Activated naive CD8-positive, alpha-beta T cell treated with anti-CD3 and anti-CD28 coated beads for 36 hours (primary cell): ENCODE measurements around the gene VCAM1. TPM values are rescaled to one million over a fixed set of nuclear protein-coding genes. Genes with fewer than 3 reads are reported as not detected.

Source experiments
- DNase-seq: peaks from one replicate; pipeline ENCODE4 v3.0.0; 2021
- H3K27ac Mint-ChIP-seq: one replicate; pipeline ENCODE4 v1.8.0; 2022; ENCODE audit warnings: mild to moderate bottlenecking, moderate library complexity, mixed read lengths
- H3K27me3 Mint-ChIP-seq: one replicate; pipeline ENCODE4 v1.8.0; 2022; ENCODE audit warnings: mild to moderate bottlenecking, mixed read lengths
- H3K36me3 Mint-ChIP-seq: one replicate; pipeline ENCODE4 v1.8.0; 2021; ENCODE audit warnings: mild to moderate bottlenecking, mixed read lengths
- H3K4me1 Mint-ChIP-seq: one replicate; pipeline ENCODE4 v1.8.0; 2021; ENCODE audit warnings: mixed read lengths
- H3K4me3 Mint-ChIP-seq: one replicate; pipeline ENCODE4 v1.8.0; 2022; ENCODE audit warnings: mild to moderate bottlenecking, moderate library complexity, mixed read lengths
- H3K9me3 Mint-ChIP-seq: one replicate; pipeline ENCODE4 v1.8.0; 2022; ENCODE audit warnings: mixed read lengths
- total RNA-seq, 2 experiments: library from RNA; stranded (reverse); gene quantifications; one replicate each; pipeline ENCODE4 v1.2.3, GENCODE V29; 2021

The VCAM1 gene
- total RNA-seq, 2 experiments from 2014 or later, result 2.2 to 2.3 TPM

DNA sequence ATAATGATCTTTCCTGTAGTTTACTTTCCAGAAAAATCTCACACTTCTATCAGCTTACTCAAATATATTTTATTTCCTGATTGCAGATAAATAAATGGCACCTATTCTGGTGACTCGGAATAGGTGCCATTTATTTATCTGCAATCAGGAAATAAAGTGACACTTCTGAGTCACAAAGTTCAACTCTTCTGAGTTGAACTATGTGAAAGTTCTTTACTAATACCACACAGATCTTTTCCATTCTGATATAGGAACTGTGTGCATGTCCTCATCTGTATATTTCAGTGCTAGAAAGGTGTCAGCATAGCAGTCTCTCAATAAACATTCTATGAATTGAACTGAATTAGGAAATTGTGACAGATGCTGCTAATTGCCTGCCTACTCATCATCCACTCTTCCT lies 4.9 kb upstream of the VCAM1 start:
- no peak overlapping the region for H3K4me3 Mint-ChIP-seq
- H3K4me1 Mint-ChIP-seq, result peaks cover 43% of the 10 kb centered on the region
- peaks cover under 1% of the 10 kb centered on the region for H3K27me3 Mint-ChIP-seq
- H3K27ac Mint-ChIP-seq, result peak overlapping the region; percentile 11
- no peak for DNase-seq
- peaks cover 3% of the 10 kb centered on the region for H3K36me3 Mint-ChIP-seq
- peaks cover 1% of the 10 kb centered on the region for H3K9me3 Mint-ChIP-seq

- Mint-ChIP-seq H3K9me3 (no peaks in the 10 kb centered on the region), H3K36me3 (peaks cover 3% of the 10 kb centered on the region), H3K4me1 (peaks cover 45% of the 10 kb centered on the region), H3K4me3 (no peak overlapping the region), H3K27ac (no peak overlapping the region), H3K27me3 (peaks cover 20% of the 10 kb centered on the region)
- no peak for DNase-seq
These were observed 2.3 kb upstream of the VCAM1 start for GRCh38 chr1:100717218-100717617.

DNA sequence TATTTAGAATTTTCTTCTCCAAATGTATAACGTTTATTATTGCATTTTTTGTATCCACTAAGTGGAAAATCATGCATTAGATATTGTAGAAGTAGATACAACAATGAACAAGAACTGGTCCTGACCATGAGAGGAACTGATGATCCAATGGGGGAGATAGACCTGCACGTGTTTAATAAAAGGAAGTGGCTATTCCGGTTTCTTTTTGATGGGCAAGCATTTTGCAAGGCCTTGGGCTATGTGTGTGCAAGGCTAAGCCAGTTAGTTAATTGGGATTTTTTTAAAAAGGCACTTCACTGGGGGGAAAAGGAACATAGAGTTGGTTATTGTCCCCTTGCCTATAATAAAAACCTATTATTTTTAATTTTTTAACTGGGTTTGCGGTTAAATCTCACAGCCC lies 961 bp upstream of the VCAM1 start:
- peaks cover 32% of the 10 kb centered on the region for H3K4me1 Mint-ChIP-seq
- H3K27ac Mint-ChIP-seq, result no peak overlapping the region
- H3K4me3 Mint-ChIP-seq, result no peak overlapping the region
- H3K36me3 Mint-ChIP-seq, result no peaks in the 10 kb centered on the region
- H3K9me3 Mint-ChIP-seq, result no peaks in the 10 kb centered on the region
- DNase-seq, result no peak
- peaks cover 21% of the 10 kb centered on the region for H3K27me3 Mint-ChIP-seq

DNA sequence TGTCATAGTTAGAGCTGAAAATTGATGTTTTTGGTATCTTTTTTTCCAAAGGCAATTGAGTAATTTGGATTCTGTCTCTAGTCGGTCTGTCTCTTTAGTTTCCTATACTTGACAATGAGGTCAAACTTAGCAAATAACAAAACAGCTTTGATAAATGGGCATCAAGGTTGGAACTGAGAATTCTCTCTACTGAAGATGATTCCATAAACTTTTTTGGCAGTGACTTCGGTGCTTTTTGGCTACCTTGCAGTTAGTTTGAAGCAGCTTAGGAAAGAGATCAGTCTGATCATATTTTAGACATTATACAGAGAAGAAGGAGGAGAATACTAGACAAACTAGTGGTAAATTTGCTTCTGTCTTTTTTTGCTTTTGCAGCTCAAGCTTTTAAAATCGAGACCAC lies 559 bp downstream of the VCAM1 start:
- Mint-ChIP-seq H3K27me3 (peaks cover 29% of the 10 kb centered on the region), H3K4me3 (peak overlapping the region; percentile 9), H3K9me3 (no peaks in the 10 kb centered on the region), H3K36me3 (no peaks in the 10 kb centered on the region), H3K4me1 (peaks cover 22% of the 10 kb centered on the region), H3K27ac (no peak overlapping the region)
- DNase-seq, result no peak

- Mint-ChIP-seq H3K4me1 (peaks cover 18% of the 10 kb centered on the region), H3K9me3 (no peaks in the 10 kb centered on the region), H3K27me3 (peaks cover 31% of the 10 kb centered on the region), H3K36me3 (no peaks in the 10 kb centered on the region), H3K27ac (no peak overlapping the region), H3K4me3 (no peak overlapping the region)
- DNase-seq, result no peak
These were observed 1.2 kb downstream of the VCAM1 start for GRCh38 chr1:100720751-100721150.

GRCh38 chr1:100721526-100722207 lies 2.1 kb downstream of the VCAM1 start:
- no peak overlapping the region for H3K27ac Mint-ChIP-seq

GRCh38 chr1:100722221-100722620 lies 2.7 kb downstream of the VCAM1 start:
- DNase-seq, result no peak
- H3K36me3 Mint-ChIP-seq, result no peaks in the 10 kb centered on the region
- no peaks in the 10 kb centered on the region for H3K9me3 Mint-ChIP-seq
- H3K27ac Mint-ChIP-seq, result no peak overlapping the region
- no peak overlapping the region for H3K4me3 Mint-ChIP-seq
- H3K4me1 Mint-ChIP-seq, result peaks cover 18% of the 10 kb centered on the region
- peaks cover 38% of the 10 kb centered on the region for H3K27me3 Mint-ChIP-seq

More at GRCh38 chr1:100721526-100722207, 2.1 kb downstream of the VCAM1 start:
- H3K4me1 Mint-ChIP-seq, result peaks cover 18% of the 10 kb centered on the region
- no peak overlapping the region for H3K4me3 Mint-ChIP-seq
- no peaks in the 10 kb centered on the region for H3K36me3 Mint-ChIP-seq
- H3K9me3 Mint-ChIP-seq, result no peaks in the 10 kb centered on the region
- no peak for DNase-seq
- peaks cover 38% of the 10 kb centered on the region for H3K27me3 Mint-ChIP-seq

DNA sequence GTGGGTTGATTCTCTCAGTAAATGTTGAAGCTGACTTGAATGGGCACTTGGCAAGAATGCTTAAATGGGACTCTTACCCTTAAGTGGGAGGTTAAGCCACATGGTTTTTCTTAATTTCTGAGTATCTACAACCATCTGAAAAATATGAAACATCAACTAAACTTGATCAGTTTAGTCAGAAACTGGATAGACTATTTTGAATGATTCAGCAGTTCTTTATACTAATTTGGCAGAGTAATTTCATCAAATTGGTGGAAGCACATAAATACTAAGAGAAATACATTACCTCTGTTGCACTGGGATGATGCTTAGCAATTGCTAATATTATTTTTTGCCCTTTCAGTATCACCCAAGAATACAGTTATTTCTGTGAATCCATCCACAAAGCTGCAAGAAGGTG lies 4.7 kb downstream of the VCAM1 start:
- Mint-ChIP-seq H3K27me3 (peaks cover 48% of the 10 kb centered on the region), H3K9me3 (no peaks in the 10 kb centered on the region), H3K36me3 (no peaks in the 10 kb centered on the region), H3K27ac (no peak overlapping the region), H3K4me3 (no peak overlapping the region), H3K4me1 (peaks cover 13% of the 10 kb centered on the region)
- no peak for DNase-seq

DNA sequence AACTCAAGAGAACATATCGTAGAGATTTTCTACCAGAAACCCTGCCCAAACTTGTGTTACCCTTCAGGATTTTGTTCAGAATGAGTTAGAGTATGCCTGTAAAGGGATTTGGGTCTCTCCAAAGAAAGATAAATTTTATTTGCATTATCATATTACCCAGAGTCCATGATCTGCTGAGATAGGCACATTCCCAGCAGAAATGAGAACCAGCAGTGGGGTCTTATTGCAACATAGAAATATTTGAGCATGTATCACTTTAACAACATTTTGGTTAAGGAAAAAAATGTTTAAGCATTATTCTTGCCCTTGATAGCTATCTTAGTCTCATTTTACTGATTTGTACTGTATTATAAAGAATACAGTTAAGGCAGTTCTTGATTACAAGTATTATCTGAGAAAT lies 10.6 kb downstream of the VCAM1 start:
- peaks cover 6% of the 10 kb centered on the region for H3K4me1 Mint-ChIP-seq
- H3K27me3 Mint-ChIP-seq, result peaks cover 22% of the 10 kb centered on the region
- H3K27ac Mint-ChIP-seq, result no peak overlapping the region
- H3K9me3 Mint-ChIP-seq, result peaks cover 3% of the 10 kb centered on the region
- H3K4me3 Mint-ChIP-seq, result no peak overlapping the region
- H3K36me3 Mint-ChIP-seq, result peaks cover 5% of the 10 kb centered on the region
- no peak for DNase-seq

- H3K4me3 Mint-ChIP-seq, result no peak overlapping the region
- H3K36me3 Mint-ChIP-seq, result peaks cover 5% of the 10 kb centered on the region
- peaks cover 3% of the 10 kb centered on the region for H3K9me3 Mint-ChIP-seq
- no peak overlapping the region for H3K27ac Mint-ChIP-seq
- H3K4me1 Mint-ChIP-seq, result peaks cover 6% of the 10 kb centered on the region
- H3K27me3 Mint-ChIP-seq, result peaks cover 14% of the 10 kb centered on the region
- no peak for DNase-seq
These were observed 11.8 kb downstream of the VCAM1 start for GRCh38 chr1:100731309-100731708.

- Mint-ChIP-seq H3K27me3 (peaks cover 13% of the 10 kb centered on the region), H3K4me1 (peaks cover 6% of the 10 kb centered on the region), H3K4me3 (no peak overlapping the region), H3K9me3 (peaks cover 3% of the 10 kb centered on the region), H3K36me3 (peaks cover 5% of the 10 kb centered on the region), H3K27ac (no peak overlapping the region)
- DNase-seq, result no peak
These were observed 12.2 kb downstream of the VCAM1 start for GRCh38 chr1:100731758-100732157.

DNA sequence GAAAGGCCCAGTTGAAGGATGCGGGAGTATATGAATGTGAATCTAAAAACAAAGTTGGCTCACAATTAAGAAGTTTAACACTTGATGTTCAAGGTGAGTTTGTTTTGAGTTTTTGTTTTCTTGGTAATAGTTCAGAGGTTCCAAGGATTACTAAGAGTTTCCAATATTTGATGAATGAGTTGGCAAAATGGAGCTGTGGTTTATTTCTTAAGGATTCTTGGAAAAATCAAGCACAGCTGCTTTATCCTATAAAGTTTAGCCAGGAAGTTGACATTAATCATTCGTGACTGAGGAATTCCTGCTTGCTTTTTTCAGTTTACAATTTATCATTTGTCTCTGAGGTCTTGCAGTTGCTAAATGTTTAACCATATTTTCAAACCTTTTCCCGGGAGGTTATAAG lies 15.1 kb downstream of the VCAM1 start:
- peaks cover 3% of the 10 kb centered on the region for H3K9me3 Mint-ChIP-seq
- H3K36me3 Mint-ChIP-seq, result peaks cover 5% of the 10 kb centered on the region
- no peak for DNase-seq
- H3K27ac Mint-ChIP-seq, result no peak overlapping the region
- peaks cover 6% of the 10 kb centered on the region for H3K4me1 Mint-ChIP-seq
- peaks cover 4% of the 10 kb centered on the region for H3K27me3 Mint-ChIP-seq
- H3K4me3 Mint-ChIP-seq, result no peak overlapping the region

DNA sequence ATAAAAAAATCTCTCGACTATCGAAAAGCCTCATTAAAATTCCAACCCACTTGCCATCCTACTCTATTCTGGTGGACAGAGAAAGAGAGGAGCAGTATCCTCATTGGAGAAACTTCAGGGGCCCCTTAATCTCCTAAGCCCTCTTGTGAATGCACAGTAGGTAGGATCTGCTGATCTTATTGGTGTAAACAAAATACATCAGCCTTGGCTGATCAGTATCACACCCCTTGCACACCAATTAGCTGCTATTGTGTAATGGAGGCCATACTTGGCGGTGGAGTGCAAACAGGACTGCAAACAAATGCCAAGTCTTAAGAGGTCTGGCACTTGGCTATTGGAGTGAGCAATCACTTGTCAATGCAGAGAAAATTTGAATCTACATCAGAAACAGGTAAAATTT lies 15.7 kb downstream of the VCAM1 start:
- Mint-ChIP-seq H3K9me3 (peaks cover 3% of the 10 kb centered on the region), H3K27ac (no peak overlapping the region), H3K36me3 (peaks cover 5% of the 10 kb centered on the region), H3K27me3 (peaks cover 4% of the 10 kb centered on the region), H3K4me1 (peaks cover 6% of the 10 kb centered on the region), H3K4me3 (no peak overlapping the region)
- no peak for DNase-seq

DNA sequence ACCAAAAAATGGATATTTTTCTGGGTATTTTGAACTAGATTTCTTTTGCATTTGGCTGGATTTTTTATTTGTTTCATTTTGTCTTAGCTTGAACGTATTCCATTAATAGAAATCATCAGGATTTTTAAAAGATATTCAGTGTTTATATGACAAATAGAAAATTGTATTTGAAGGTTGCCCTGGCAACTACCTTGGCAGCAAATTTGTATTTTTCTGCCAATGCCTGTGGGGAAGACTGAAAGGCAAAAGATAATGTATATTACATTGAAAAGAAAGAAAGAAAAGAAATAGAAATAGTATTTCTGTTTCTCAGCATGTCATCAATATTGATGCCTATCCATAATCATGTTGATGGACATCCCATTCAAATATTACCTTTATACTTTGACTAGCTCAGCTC lies 16.8 kb downstream of the VCAM1 start:
- Mint-ChIP-seq H3K27me3 (peaks cover 4% of the 10 kb centered on the region), H3K27ac (no peak overlapping the region), H3K9me3 (peaks cover 1% of the 10 kb centered on the region), H3K4me1 (peaks cover 6% of the 10 kb centered on the region), H3K36me3 (peaks cover 3% of the 10 kb centered on the region), H3K4me3 (no peak overlapping the region)
- DNase-seq, result no peak

DNA sequence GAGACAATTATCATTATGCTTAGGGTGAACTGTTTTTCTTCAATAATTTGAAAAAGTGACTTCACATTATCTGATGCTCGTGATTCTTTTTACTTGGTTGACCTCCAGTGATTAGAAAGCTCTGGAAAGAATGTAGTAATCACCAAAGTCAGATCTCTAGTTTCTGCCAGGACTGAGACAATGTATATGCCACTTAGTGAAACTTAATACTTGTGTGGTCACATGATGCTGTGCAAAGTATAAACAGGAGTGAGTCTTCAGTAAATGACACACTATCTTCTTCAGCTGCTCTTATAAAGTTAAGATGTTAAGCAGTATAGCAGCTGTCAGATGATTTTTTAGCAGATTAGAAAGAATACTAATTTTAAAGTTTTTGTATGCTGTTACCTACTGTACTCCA lies 17.2 kb downstream of the VCAM1 start:
- H3K4me1 Mint-ChIP-seq, result peaks cover 3% of the 10 kb centered on the region
- peaks cover 1% of the 10 kb centered on the region for H3K9me3 Mint-ChIP-seq
- DNase-seq, result no peak
- no peak overlapping the region for H3K4me3 Mint-ChIP-seq
- H3K36me3 Mint-ChIP-seq, result peaks cover 3% of the 10 kb centered on the region
- H3K27ac Mint-ChIP-seq, result no peak overlapping the region
- H3K27me3 Mint-ChIP-seq, result peaks cover 4% of the 10 kb centered on the region

- Mint-ChIP-seq H3K4me3 (no peak overlapping the region), H3K27me3 (peaks cover 19% of the 10 kb centered on the region), H3K9me3 (no peaks in the 10 kb centered on the region)
These were observed 27.0 kb downstream of the VCAM1 start for GRCh38 chr1:100746542-100746932.

More at GRCh38 chr1:100746542-100746932, 27.0 kb downstream of the VCAM1 start:
- peak overlapping the region; percentile 2 for H3K27ac Mint-ChIP-seq
- H3K4me1 Mint-ChIP-seq, result no peaks in the 10 kb centered on the region
- no peak for DNase-seq
- no peaks in the 10 kb centered on the region for H3K36me3 Mint-ChIP-seq
